ENCODE measurements around the gene MAGI1.

GRCh38 chr3:65829228-65829627 is 209.5 kb downstream of the MAGI1 start:
- no peak for TF ChIP-seq EZH2phosphoT487 (conservative IDR thresholded peaks at IDR 0.05; ENCODE audit: low read length)
- TF ChIP-seq CTCF (IDR thresholded peaks at IDR 0.05; ENCODE audit: insufficient read depth, low read length, poor library complexity, severe bottlenecking): no peak
